HG02642 (cell line): Measurements from ENCODE around the gene NAGS.
"Not testable (repeated sequence)": the region's sequence is repeated elsewhere in the genome, so short reads cannot be mapped to it uniquely, and the experiment has no call there.

Experiments used
- ATAC-seq: cut with Tn5 transposase; IDR thresholded peaks from one replicate; pipeline ENCODE4 v1.9.1; 2021; ENCODE audit warnings: mild to moderate bottlenecking; ENCODE audit not compliant: unreplicated experiment, poor library complexity

The NAGS gene

GRCh38 chr17:44004077-44004760 lies at the start of gene NAGS:
NAGS (plus strand) TSS chr17:44004622; CDS start chr17:44004664, 42 bp downstream.
- ATAC-seq, result no peak

- ATAC-seq, result no peak
These were observed 48.2 kb upstream of the NAGS start for GRCh38 chr17:43956222-43956621.

GRCh38 chr17:43958748-43959352 lies 45.6 kb upstream of the NAGS start:
- ATAC-seq, result no peak

- not testable (repeated sequence) for ATAC-seq
These were observed 43.1 kb upstream of the NAGS start for GRCh38 chr17:43961292-43961691.

- ATAC-seq, result no peak
These were observed 42.5 kb upstream of the NAGS start for GRCh38 chr17:43961954-43962353.

GRCh38 chr17:43962479-43962878 lies 41.9 kb upstream of the NAGS start:
- no peak for ATAC-seq

- ATAC-seq, result no peak
These were observed 38.1 kb upstream of the NAGS start for GRCh38 chr17:43966276-43966675.

- ATAC-seq, result no peak
These were observed 37.1 kb upstream of the NAGS start for GRCh38 chr17:43967251-43967875.

- no peak for ATAC-seq
These were observed 34.1 kb upstream of the NAGS start for GRCh38 chr17:43970366-43970765.

- ATAC-seq, result not testable (repeated sequence)
These were observed 33.0 kb upstream of the NAGS start for GRCh38 chr17:43971436-43971835.

- not testable (repeated sequence) for ATAC-seq
These were observed 31.8 kb upstream of the NAGS start for GRCh38 chr17:43972444-43973212.

- no peak for ATAC-seq
These were observed 29.8 kb upstream of the NAGS start for GRCh38 chr17:43974382-43975266.

- ATAC-seq, result no peak
These were observed 28.5 kb upstream of the NAGS start for GRCh38 chr17:43975898-43976297.

GRCh38 chr17:43976963-43977837 lies 27.2 kb upstream of the NAGS start:
- no peak for ATAC-seq

GRCh38 chr17:43978078-43978477 lies 26.3 kb upstream of the NAGS start:
- ATAC-seq, result no peak

- no peak for ATAC-seq
These were observed 25.4 kb upstream of the NAGS start for GRCh38 chr17:43979011-43979410.

- ATAC-seq, result no peak
These were observed 24.8 kb upstream of the NAGS start for GRCh38 chr17:43979671-43980070.

GRCh38 chr17:43982171-43982570 lies 22.3 kb upstream of the NAGS start:
- ATAC-seq, result no peak

- no peak for ATAC-seq
These were observed 21.3 kb upstream of the NAGS start for GRCh38 chr17:43983196-43983514.
